Fibroblast of mammary gland (primary cell): Measurements from ENCODE around the gene WASF3.

ENCODE experiments used
- DNase-seq: peaks from one replicate; pipeline ENCODE4 v3.0.0-alpha.2; 2010; ENCODE audit warnings: low read depth
- H3K4me3 ChIP-seq: 2 replicates; pipeline ENCODE4 v1.5.1; 2011; ENCODE audit warnings: low read depth, mild to moderate bottlenecking, low read length, moderate library complexity; ENCODE audit not compliant: control insufficient read depth
- CTCF ChIP-seq: conservative IDR thresholded peaks from 2 replicates; pipeline ENCODE4 v1.5.1; 2011; ENCODE audit warnings: low read depth, low read length, inconsistent platforms; ENCODE audit not compliant: control insufficient read depth, insufficient read depth

Gene WASF3

GRCh38 chr13:26668357-26669146 is 111.1 kb downstream of the WASF3 start:
- no peak for DNase-seq
- no peak overlapping the region for H3K4me3 ChIP-seq
- no peak for TF ChIP-seq CTCF

GRCh38 chr13:26673890-26674289 is 116.4 kb downstream of the WASF3 start:
- no peak for TF ChIP-seq CTCF
- DNase-seq = no peak
- H3K4me3 ChIP-seq = no peak overlapping the region

GRCh38 chr13:26677156-26677555 is 119.7 kb downstream of the WASF3 start:
- H3K4me3 ChIP-seq = no peak overlapping the region
- TF ChIP-seq CTCF = no peak
- DNase-seq = no peak

- no peak for TF ChIP-seq CTCF
- no peak for DNase-seq
These were observed 120.8 kb downstream of the WASF3 start for GRCh38 chr13:26678330-26678729.

GRCh38 chr13:26678796-26679195 is 121.3 kb downstream of the WASF3 start:
- H3K4me3 ChIP-seq = no peak overlapping the region
- DNase-seq = no peak
- no peak for TF ChIP-seq CTCF

More at GRCh38 chr13:26678330-26678729, 120.8 kb downstream of the WASF3 start:
- no peak overlapping the region for H3K4me3 ChIP-seq

GRCh38 chr13:26679411-26680122 is 122.1 kb downstream of the WASF3 start:
- DNase-seq = peak; percentile 73
- no peak for TF ChIP-seq CTCF
- no peak overlapping the region for H3K4me3 ChIP-seq
